Heart right ventricle (tissue), 16 donors: ENCODE results near the gene OR13C3. TPM values are rescaled to one million over a fixed set of nuclear protein-coding genes. Genes with fewer than 3 reads are reported as not detected.

Experiments
- ATAC-seq, 8 donors: fragments of 200-7000 bp; cut with Tn5 transposase; one replicate each; pipeline ENCODE4 v1.9.1; 2020; ENCODE audit warnings: mild to moderate bottlenecking in 8 of 8, moderate library complexity in 8 of 8, moderate number of reproducible peaks in 1 of 8
- DNase-seq, 2 donors: peaks; one replicate each; pipeline ENCODE4 v3.0.0-alpha.2; 2020
- H3K27ac ChIP-seq, 10 donors: fragments of 200-600 bp; sonication (generic) in 2 of 10; one replicate each; pipeline versions ENCODE4 v1.5.0 to v1.8.0; 2020 to 2022; ENCODE audit warnings: mild to moderate bottlenecking in 3 of 10
- H3K27me3 ChIP-seq, 7 donors: fragments of 200-600 bp; one replicate each; pipeline ENCODE4 v1.8.0; 2021 to 2022; ENCODE audit warnings: mild to moderate bottlenecking in 2 of 7
- H3K36me3 ChIP-seq, 9 donors: fragments of 200-600 bp; sonication (generic) in 1 of 9; one replicate each; pipeline versions ENCODE4 v1.5.0 to v1.8.0; 2020 to 2022; ENCODE audit warnings: mild to moderate bottlenecking in 2 of 9
- H3K4me1 ChIP-seq, 9 donors: fragments of 200-600 bp; sonication (generic) in 1 of 9; one replicate each; pipeline versions ENCODE4 v1.5.0 to v1.8.0; 2020 to 2022; ENCODE audit warnings: mild to moderate bottlenecking in 4 of 9
- H3K4me3 ChIP-seq, 10 donors: fragments of 200-600 bp; sonication (generic) in 2 of 10; one replicate each; pipeline versions ENCODE4 v1.5.0 to v1.8.0; 2020 to 2022; ENCODE audit warnings: mild to moderate bottlenecking in 7 of 10, moderate library complexity in 2 of 10
- H3K9me3 ChIP-seq, 11 donors: fragments of 200-600 bp in 10 of 11; sonication (generic) in 2 of 11; one replicate each; pipeline versions ENCODE4 v1.5.0 to v1.8.0; 2013 to 2022; ENCODE audit warnings: mild to moderate bottlenecking in 2 of 11, control low read depth in 1 of 11, moderate library complexity in 1 of 11
- CTCF ChIP-seq, 9 donors: fragments of 200-600 bp; sonication (generic) in 2 of 9; IDR thresholded peaks; one replicate each; pipeline versions ENCODE4 v1.5.0 to v1.8.0; 2021 to 2022; ENCODE audit warnings: antibody characterized with exemption in 9 of 9, mild to moderate bottlenecking in 5 of 9, moderate library complexity in 1 of 9
- WGBS, 2 donors: extraction: QIAGEN DNeasy Blood & Tissue Kit; methylation state at CpG; one replicate each; pipeline ENCODE4 v1.1.7; 2013; ENCODE audit warnings: inconsistent platforms in 1 of 2; 5-methylcytosine and 5-hydroxymethylcytosine counted together
- intact Hi-C, 10 donors: fragments of 100-400 bp; cut with DNase I; formaldehyde crosslinking; loops; one replicate each; pipeline versions ENCODE4 v1.11.1 to v1.14.2; 2022
- polyA plus RNA-seq, 2 donors: library from polyadenylated mRNA; stranded (reverse); fragments of 200-250 nt; gene quantifications; one replicate each; pipeline ENCODE4 v1.2.3, GENCODE V29; 2013
- total RNA-seq, 10 donors: library from RNA; stranded (reverse); fragmentation: NEBNext Ultra II Directional in 3 of 10; extraction: Animal tissue kit (Norgen Biotek cat#: 25700) in 3 of 10; gene quantifications; one replicate each; pipeline versions ENCODE4 v1.2.1 to v1.2.4, GENCODE V29; 2021 to 2023
- donor health status: Arrhythmogenic right ventricular cardiomyopathy.
- donor health status: ischemic (EF 13 %, LVEDD 7.1; RV severe dilation, severe dysfunction).
- donor health status: healthy with polysubstance abuse.
- donor health status: DM: no; HTN: yes; CAD: no.
- donor health status: DM: no; HTN: no; CAD: no.
- donor health status: ischemic (EF 25% LVEDD 6.9; RV normal size, moderate dysfunction).
- donor health status: ischemic (EF 25% LVEDD 5.7; RV mildly dilated, moderate dysfunction).
- donor health status: healthy.
- donor health status: DM: yes; HTN: yes; CAD: no.
- donor health status: Ischemic cardiomyopathy.
- donor health status: ischemic (EF 35%, LVEDD 5.7; RV mildly dilated, moderate dysfunction).
- donor health status: nonischemic (EF 11% LVEDD 7.7; RV severe dilation, severe dysfunction).
- donor health status: DM: yes; HTN: yes; CAD: no.
- donor health status: PGD.
- donor health status: ischemic (EF 29% LVEDD 5.4; RV normal size, mild dysfunction).
- donor health status: nonischemic (EF 23%, LVEDD 6.1; RV moderate dilation, normal function).

Gene OR13C3
- total and polyA plus RNA-seq, 12 donors = not detected

DNA sequence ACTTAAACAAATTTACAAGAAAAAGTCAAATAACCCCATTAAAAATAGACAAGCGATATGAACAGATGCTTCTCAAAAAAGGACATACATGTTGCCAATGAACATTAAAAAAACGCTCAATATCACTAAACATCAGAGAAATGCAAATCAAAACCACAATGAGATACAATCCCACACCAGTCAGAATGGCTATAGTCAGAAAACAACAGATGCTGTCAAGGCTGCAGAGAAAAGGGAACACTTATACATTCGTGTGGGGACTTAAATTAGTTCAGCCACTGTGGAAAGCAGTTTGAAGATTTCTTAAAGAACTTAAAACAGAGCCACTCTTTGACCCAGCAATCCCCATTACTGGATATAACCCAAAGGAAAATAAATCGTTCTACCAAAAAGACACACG lies 21.8 kb downstream of the OR13C3 start:
- H3K27ac ChIP-seq = no peak overlapping the region
- no peaks in the 10 kb centered on the region for H3K4me1 ChIP-seq
- DNase-seq (no peak), ATAC-seq (no peak)
- H3K27me3 ChIP-seq = peaks cover 0 to 7% (median 0%) of the 10 kb centered on the region in 7 donors
- intact Hi-C loops = no loop called here
- 72 to 74% methylated on average over 5 of the region's 5 CpGs for WGBS, 2 donors
- no peak for TF ChIP-seq CTCF (IDR thresholded peaks at IDR 0.05)
- H3K4me3 ChIP-seq = no peak overlapping the region
- no peaks in the 10 kb centered on the region for H3K36me3 ChIP-seq
- H3K9me3 ChIP-seq = no peaks in the 10 kb centered on the region

GRCh38 chr9:104506565-104506964 lies 30.1 kb downstream of the OR13C3 start:
- intact Hi-C loops = no loop called here
- Histone ChIP-seq H3K27ac (no peak overlapping the region), H3K36me3 (no peaks in the 10 kb centered on the region), H3K4me1 (no peaks in the 10 kb centered on the region), H3K4me3 (no peak overlapping the region), H3K27me3 (peaks cover 0 to 7% (median 0%) of the 10 kb centered on the region in 7 donors), H3K9me3 (no peaks in the 10 kb centered on the region)
- no peak for ATAC-seq
- TF ChIP-seq CTCF (IDR thresholded peaks at IDR 0.05) = no peak
- DNase-seq = no peak

DNA sequence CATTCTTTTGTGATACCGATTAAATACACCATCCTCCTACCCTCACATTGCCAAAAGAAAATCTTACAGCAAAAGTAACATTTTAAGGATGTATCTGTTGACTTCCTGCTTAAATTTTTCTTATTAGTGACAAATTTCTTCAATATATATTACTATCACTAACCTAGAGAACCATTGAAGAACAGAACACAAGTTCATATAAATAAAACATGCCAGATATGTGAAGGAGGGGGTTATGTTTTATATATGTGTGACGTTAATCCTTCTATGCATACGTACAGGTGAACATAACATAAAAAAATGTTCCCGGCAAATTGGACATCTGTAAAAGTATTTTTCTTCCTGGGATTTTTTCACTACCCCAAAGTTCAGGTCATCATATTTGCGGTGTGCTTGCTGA lies 32.7 kb downstream of the OR13C3 start, which contains the start of gene OR13F1:
OR13F1 (plus strand) TSS at position 301 of the 400 bp plus-strand sequence; CDS start at position 301, 0 bp downstream.
- H3K4me3 ChIP-seq = no peak within 1 kb of the TSS
- no peak for TF ChIP-seq CTCF (IDR thresholded peaks at IDR 0.05)
- intact Hi-C loops = no loop called here
- DNase-seq = no peak
- no peaks in the 10 kb centered on the region for H3K36me3 ChIP-seq
- ATAC-seq = no peak
- H3K27me3 ChIP-seq = no peaks in the 10 kb centered on the region
- H3K4me1 ChIP-seq = no peaks in the 10 kb centered on the region
- WGBS, 2 donors = 88 to 92% methylated on average over 5 of the region's 5 CpGs
- no peaks in the 10 kb centered on the region for H3K9me3 ChIP-seq
- H3K27ac ChIP-seq = no peak within 1 kb of the TSS

DNA sequence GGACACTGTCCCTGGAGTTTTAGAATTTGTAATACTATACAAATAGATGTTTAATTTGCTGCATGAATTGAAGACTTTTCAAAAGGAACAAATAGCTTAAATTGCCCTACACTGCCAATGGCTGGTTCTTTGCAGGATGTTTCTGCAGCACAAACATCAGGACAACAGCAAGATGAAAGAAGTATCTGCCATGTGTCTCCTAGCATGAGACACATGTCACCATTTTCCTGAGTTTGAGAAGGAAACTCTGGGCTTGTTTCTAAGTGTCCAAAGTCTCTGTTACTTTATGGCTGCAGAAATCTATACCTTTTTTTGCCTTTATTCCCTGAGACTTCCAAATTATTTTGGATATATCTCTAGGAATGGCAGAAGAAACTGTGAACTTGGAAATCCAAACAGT lies 33.2 kb downstream of the OR13C3 start:
- Histone ChIP-seq H3K9me3 (no peaks in the 10 kb centered on the region), H3K36me3 (no peaks in the 10 kb centered on the region), H3K4me1 (no peaks in the 10 kb centered on the region), H3K4me3 (no peak overlapping the region), H3K27ac (no peak overlapping the region), H3K27me3 (no peaks in the 10 kb centered on the region)
- no peak for TF ChIP-seq CTCF (IDR thresholded peaks at IDR 0.05)
- ATAC-seq (no peak), DNase-seq (no peak)
- intact Hi-C loops = no loop called here
